Panc1 (cell line): Measurements from ENCODE around the gene ROBO1. TPM values are rescaled to one million over a fixed set of nuclear protein-coding genes. Genes with fewer than 3 reads are reported as not detected.

ENCODE experiments used
- ATAC-seq: fragments of 200-7000 bp; cut with Tn5 transposase; 2 replicates; pipeline ENCODE4 v1.9.1; 2020; ENCODE audit warnings: mild to moderate bottlenecking, moderate library complexity
- BruUV-seq: library from RNA; stranded (reverse); fragments of 400-500 nt; replicated peaks from 2 replicates; lab custom pipeline; 2021; lab: Mats Ljungman, UMichigan
- CTCF ChIA-PET: fragments of 300-600 bp; sonication (Branson Sonifier 250); formaldehyde crosslinking; loops from one replicate; lab custom pipeline; 2022; ENCODE audit warnings: antibody characterized with exemption; lab: Charles Lee
- POLR2A ChIA-PET: fragments of 300-600 bp; sonication (Branson Sonifier 250); formaldehyde crosslinking; loops from one replicate; lab custom pipeline; 2022; ENCODE audit warnings: antibody characterized with exemption; lab: Charles Lee
- DNase-seq: peaks from one replicate; pipeline ENCODE4 v3.0.0-alpha.2; 2010; ENCODE audit warnings: low read depth, low spot score
- H3K27ac ChIP-seq: 2 replicates; pipeline ENCODE4 v1.5.1; 2011; ENCODE audit warnings: mild to moderate bottlenecking, low read length, inconsistent platforms
- H3K27me3 ChIP-seq: fragments of 200-500 bp; sonication (Bioruptor generic); 2 replicates; pipeline ENCODE4 v1.6.0; 2014; ENCODE audit warnings: low read length, inconsistent platforms; ENCODE audit not compliant: control insufficient read depth, insufficient read depth
- H3K36me3 ChIP-seq: fragments of 200-500 bp; sonication (Bioruptor generic); 2 replicates; pipeline ENCODE4 v1.5.1; 2014; ENCODE audit warnings: inconsistent platforms, mild to moderate bottlenecking, low read length, moderate library complexity; ENCODE audit not compliant: control insufficient read depth, insufficient read depth
- H3K4me1 ChIP-seq: 2 replicates; pipeline ENCODE4 v1.5.1; 2011; ENCODE audit warnings: inconsistent platforms, mild to moderate bottlenecking, low read length, moderate library complexity; ENCODE audit not compliant: control insufficient read depth, insufficient read depth
- H3K4me3 ChIP-seq, 2 experiments: 2 replicates each; pipeline ENCODE4 v1.5.1; 2011 to 2012; ENCODE audit warnings: low read depth in 2 of 2, low read length in 2 of 2, mild to moderate bottlenecking in 2 of 2, inconsistent platforms in 1 of 2, moderate library complexity in 1 of 2
- H3K9me3 ChIP-seq: fragments of 200-500 bp; sonication (Bioruptor generic); 2 replicates; pipeline ENCODE4 v1.5.1; 2014; ENCODE audit warnings: low read depth, mild to moderate bottlenecking, inconsistent platforms, low read length, moderate library complexity; ENCODE audit not compliant: control insufficient read depth, insufficient read depth
- POLR2AphosphoS5 ChIP-seq: IDR thresholded peaks from 2 replicates; pipeline ENCODE4 v1.6.1; 2012; ENCODE audit warnings: mild to moderate bottlenecking, low read depth, low read length, moderate library complexity
- SIN3A ChIP-seq: IDR thresholded peaks from 2 replicates; pipeline ENCODE4 v1.6.1; 2012; ENCODE audit warnings: low read depth, mild to moderate bottlenecking, low read length, moderate library complexity, borderline replicate concordance; ENCODE audit not compliant: insufficient read depth
- TCF7L2 ChIP-seq: IDR thresholded peaks from 2 replicates; pipeline ENCODE4 v1.6.1; 2011; ENCODE audit warnings: mild to moderate bottlenecking, low read depth, low read length, inconsistent platforms
- in situ Hi-C: cut with HindIII; loops from 2 replicates; pipeline ENCODE4 v1.10.0; 2016; ENCODE audit warnings: low sequenced_read_pairs, low pct_unique_long_range_greater_than_20kb
- intact Hi-C: fragments of 100-400 bp; cut with micrococcal nuclease; formaldehyde crosslinking; loops from one replicate; pipeline ENCODE4 v1.10.0; 2022; ENCODE audit not compliant: unreplicated experiment
- total RNA-seq: library from RNA; stranded (reverse); gene quantifications from one replicate; pipeline ENCODE4 v1.2.1, GENCODE V29; 2021; ENCODE audit not compliant: unreplicated experiment
- TF ChIP-seq, protein P1 (sequence below): fragments of 450-650 bp; IDR thresholded peaks from 2 replicates; pipeline ENCODE4 v1.5.1; 2017; ENCODE audit warnings: mild to moderate bottlenecking
- TF ChIP-seq, protein P2 (sequence below), 2 experiments: IDR thresholded peaks; 2 replicates each; pipeline ENCODE4 v1.6.1; 2011 to 2012; ENCODE audit warnings: low read depth in 2 of 2, control low read depth in 1 of 2, low read length in 1 of 2, mild to moderate bottlenecking in 1 of 2, moderate library complexity in 1 of 2; ENCODE audit not compliant: insufficient read depth in 1 of 2

ROBO1 gene
- total RNA-seq, 1 experiment from 2014 or later: 61.6 TPM

DNA sequence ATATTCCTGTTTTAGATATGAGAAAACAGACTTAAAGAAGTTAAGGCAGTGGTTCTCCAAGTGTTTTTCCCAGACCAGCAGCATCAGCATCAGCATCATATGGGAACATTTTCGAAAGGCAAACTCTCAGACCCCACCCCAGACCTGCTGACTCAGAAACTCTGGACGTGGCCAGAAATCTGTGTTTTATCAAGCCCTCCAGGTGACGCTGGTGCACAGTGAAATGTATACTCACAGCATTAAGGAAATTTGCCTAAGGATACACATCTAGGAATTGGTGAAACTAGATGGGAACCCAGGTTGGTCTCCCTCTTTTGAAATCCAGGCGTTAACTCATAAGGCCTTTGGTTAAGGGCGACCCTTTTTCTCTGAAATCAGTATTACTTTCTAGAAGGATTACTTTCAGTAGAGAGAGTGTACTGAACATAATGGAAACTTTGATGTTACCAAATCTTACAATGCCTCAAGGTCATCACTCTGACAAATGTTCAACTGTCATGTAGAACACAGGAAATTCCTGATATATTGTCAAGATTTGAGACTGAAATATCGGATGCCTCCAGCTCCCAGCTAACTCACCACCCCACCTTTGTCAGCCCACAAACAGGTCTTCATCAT is 910.2 kb downstream of the ROBO1 start:
- in situ Hi-C loops: no loop called here
- H3K9me3 ChIP-seq: no peaks in the 10 kb centered on the region
- no peak overlapping the region for H3K4me3 ChIP-seq
- H3K36me3 ChIP-seq: no peaks in the 10 kb centered on the region
- H3K27ac ChIP-seq: peak overlapping the region; percentile 29; the same call in 1 of the 2 replicates
- BruUV-seq: no TSS peak
- DNase-seq (no peak), ATAC-seq (peak; percentile 77)
- CTCF ChIA-PET: no interaction called here
- H3K4me1 ChIP-seq: peaks cover 11% of the 10 kb centered on the region
- intact Hi-C loops: loop anchor here (10.0 kb wide), 1 partner anchor 157 kb away; no protein-coding TSS in a partner anchor
- POLR2A ChIA-PET: no interaction called here
- no peak for TF ChIP-seq POLR2AphosphoS5
- TF ChIP-seq, protein P1, sequence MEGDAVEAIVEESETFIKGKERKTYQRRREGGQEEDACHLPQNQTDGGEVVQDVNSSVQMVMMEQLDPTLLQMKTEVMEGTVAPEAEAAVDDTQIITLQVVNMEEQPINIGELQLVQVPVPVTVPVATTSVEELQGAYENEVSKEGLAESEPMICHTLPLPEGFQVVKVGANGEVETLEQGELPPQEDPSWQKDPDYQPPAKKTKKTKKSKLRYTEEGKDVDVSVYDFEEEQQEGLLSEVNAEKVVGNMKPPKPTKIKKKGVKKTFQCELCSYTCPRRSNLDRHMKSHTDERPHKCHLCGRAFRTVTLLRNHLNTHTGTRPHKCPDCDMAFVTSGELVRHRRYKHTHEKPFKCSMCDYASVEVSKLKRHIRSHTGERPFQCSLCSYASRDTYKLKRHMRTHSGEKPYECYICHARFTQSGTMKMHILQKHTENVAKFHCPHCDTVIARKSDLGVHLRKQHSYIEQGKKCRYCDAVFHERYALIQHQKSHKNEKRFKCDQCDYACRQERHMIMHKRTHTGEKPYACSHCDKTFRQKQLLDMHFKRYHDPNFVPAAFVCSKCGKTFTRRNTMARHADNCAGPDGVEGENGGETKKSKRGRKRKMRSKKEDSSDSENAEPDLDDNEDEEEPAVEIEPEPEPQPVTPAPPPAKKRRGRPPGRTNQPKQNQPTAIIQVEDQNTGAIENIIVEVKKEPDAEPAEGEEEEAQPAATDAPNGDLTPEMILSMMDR: peak; percentile 65
- H3K27me3 ChIP-seq: no peaks in the 10 kb centered on the region

DNA sequence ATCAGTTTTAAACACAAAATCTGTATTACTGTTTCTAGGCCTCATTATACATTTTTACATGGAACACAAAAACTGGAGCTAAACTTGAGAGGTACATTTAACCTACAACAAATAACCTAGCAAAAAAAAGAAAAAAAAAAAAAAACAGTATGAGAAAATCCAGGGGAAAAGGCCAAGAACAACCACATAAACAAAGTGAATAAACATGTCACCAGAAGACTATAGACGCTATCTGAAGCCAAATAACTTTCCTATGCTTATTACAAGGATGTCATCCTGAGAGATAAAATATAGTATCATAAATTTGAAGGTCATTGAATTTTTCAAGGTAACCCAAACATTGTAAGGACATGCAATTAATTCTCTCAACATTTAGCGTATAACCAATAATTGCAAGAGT is 911.6 kb downstream of the ROBO1 start:
- Histone ChIP-seq H3K27ac (peak overlapping the region; percentile 5; the same call in 1 of the 2 replicates), H3K27me3 (no peaks in the 10 kb centered on the region), H3K9me3 (no peaks in the 10 kb centered on the region), H3K4me1 (peaks cover 11% of the 10 kb centered on the region), H3K4me3 (no peak overlapping the region), H3K36me3 (no peaks in the 10 kb centered on the region)
- no TSS peak for BruUV-seq
- TF ChIP-seq POLR2AphosphoS5 (no peak), SIN3A (no peak), TCF7L2 (no peak)
- TF ChIP-seq, protein P2, sequence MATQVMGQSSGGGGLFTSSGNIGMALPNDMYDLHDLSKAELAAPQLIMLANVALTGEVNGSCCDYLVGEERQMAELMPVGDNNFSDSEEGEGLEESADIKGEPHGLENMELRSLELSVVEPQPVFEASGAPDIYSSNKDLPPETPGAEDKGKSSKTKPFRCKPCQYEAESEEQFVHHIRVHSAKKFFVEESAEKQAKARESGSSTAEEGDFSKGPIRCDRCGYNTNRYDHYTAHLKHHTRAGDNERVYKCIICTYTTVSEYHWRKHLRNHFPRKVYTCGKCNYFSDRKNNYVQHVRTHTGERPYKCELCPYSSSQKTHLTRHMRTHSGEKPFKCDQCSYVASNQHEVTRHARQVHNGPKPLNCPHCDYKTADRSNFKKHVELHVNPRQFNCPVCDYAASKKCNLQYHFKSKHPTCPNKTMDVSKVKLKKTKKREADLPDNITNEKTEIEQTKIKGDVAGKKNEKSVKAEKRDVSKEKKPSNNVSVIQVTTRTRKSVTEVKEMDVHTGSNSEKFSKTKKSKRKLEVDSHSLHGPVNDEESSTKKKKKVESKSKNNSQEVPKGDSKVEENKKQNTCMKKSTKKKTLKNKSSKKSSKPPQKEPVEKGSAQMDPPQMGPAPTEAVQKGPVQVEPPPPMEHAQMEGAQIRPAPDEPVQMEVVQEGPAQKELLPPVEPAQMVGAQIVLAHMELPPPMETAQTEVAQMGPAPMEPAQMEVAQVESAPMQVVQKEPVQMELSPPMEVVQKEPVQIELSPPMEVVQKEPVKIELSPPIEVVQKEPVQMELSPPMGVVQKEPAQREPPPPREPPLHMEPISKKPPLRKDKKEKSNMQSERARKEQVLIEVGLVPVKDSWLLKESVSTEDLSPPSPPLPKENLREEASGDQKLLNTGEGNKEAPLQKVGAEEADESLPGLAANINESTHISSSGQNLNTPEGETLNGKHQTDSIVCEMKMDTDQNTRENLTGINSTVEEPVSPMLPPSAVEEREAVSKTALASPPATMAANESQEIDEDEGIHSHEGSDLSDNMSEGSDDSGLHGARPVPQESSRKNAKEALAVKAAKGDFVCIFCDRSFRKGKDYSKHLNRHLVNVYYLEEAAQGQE (IDR thresholded peaks at IDR 0.05; ENCODE audit: insufficient read depth in 1 of 2, low read depth in 2 of 2, low read length in 1 of 2): no peak
- TF ChIP-seq, protein P1: no peak
- no peak for ATAC-seq
- intact Hi-C loops: loop anchor here (10.0 kb wide), 1 partner anchor 159 kb away; no protein-coding TSS in a partner anchor
- POLR2A ChIA-PET: interaction anchor here (0.9 kb wide), 1 partner anchor 170 kb away, joined by 3 read pairs; no protein-coding TSS in a partner anchor
- CTCF ChIA-PET: no interaction called here
- DNase-seq: no peak
- in situ Hi-C loops: no loop called here
